ENCODE data around the gene GUCD1.
A peak's percentile ranks its signal among the peaks of the same experiment; 100 is the strongest.

The GUCD1 gene

GRCh38 chr22:24523873-24524272, 31.1 kb downstream of the GUCD1 start:
- DNase-seq = no peak

GRCh38 chr22:24521791-24522245, 33.1 kb downstream of the GUCD1 start:
- DNase-seq = no peak

- DNase-seq = no peak
Measured at GRCh38 chr22:24519496-24519895, 35.4 kb downstream of the GUCD1 start.

- no peak for DNase-seq
Measured at GRCh38 chr22:24518771-24519485, 36.0 kb downstream of the GUCD1 start.

- no peak for DNase-seq
Measured at GRCh38 chr22:24518228-24518627, 36.7 kb downstream of the GUCD1 start.

GRCh38 chr22:24517446-24517845, 37.5 kb downstream of the GUCD1 start:
- no peak for DNase-seq

- peak; percentile 89 for DNase-seq
Measured at GRCh38 chr22:24516301-24516737, 38.6 kb downstream of the GUCD1 start.

- DNase-seq = no peak
Measured at GRCh38 chr22:24515027-24515338, 40.0 kb downstream of the GUCD1 start.

- no peak for DNase-seq
Measured at GRCh38 chr22:24514241-24515026, 40.5 kb downstream of the GUCD1 start.

GRCh38 chr22:24513378-24514240, 41.3 kb downstream of the GUCD1 start:
- no peak for DNase-seq

GRCh38 chr22:24512043-24512442, 42.9 kb downstream of the GUCD1 start:
- DNase-seq = no peak

- DNase-seq = no peak
Measured at GRCh38 chr22:24510637-24511625, 44.0 kb downstream of the GUCD1 start.

GRCh38 chr22:24507716-24508115, 47.2 kb downstream of the GUCD1 start:
- DNase-seq = no peak

- DNase-seq = no peak
Measured at GRCh38 chr22:24506802-24507438, 48.0 kb downstream of the GUCD1 start.

- DNase-seq = no peak
Measured at GRCh38 chr22:24504956-24505736, 49.8 kb downstream of the GUCD1 start.

GRCh38 chr22:24504540-24504939, 50.4 kb downstream of the GUCD1 start:
- no peak for DNase-seq

GRCh38 chr22:24503843-24504338, 51.0 kb downstream of the GUCD1 start:
- no peak for DNase-seq

GRCh38 chr22:24503137-24503842, 51.6 kb downstream of the GUCD1 start:
- DNase-seq = no peak

GRCh38 chr22:24502541-24502940, 52.4 kb downstream of the GUCD1 start:
- DNase-seq = no peak

GRCh38 chr22:24502034-24502433, 52.9 kb downstream of the GUCD1 start:
- DNase-seq = no peak
